Pancreas (tissue), 10 donors: ENCODE data around the gene GLRX2. TPM values are rescaled to one million over a fixed set of nuclear protein-coding genes. Genes with fewer than 3 reads are reported as not detected.

Source experiments
- ATAC-seq, 4 donors: fragments of 200-7000 bp; cut with Tn5 transposase; one replicate each; pipeline versions ENCODE4 v1.8.0 to v1.9.1; 2020; ENCODE audit warnings: mild to moderate bottlenecking in 4 of 4, moderate library complexity in 4 of 4
- DNase-seq, 6 donors: peaks; one replicate each; pipeline ENCODE4 v3.0.0-alpha.2; 2020
- FAIRE-seq: peaks from 2 replicates; lab custom pipeline; 2012; peaks lifted over from hg19 to GRCh38; lab: Jason Lieb, UNC
- H3K27ac ChIP-seq, 4 donors: fragments of 200-600 bp; sonication (generic); 1 replicate in 3 of 4; 2 replicates in 1 of 4; pipeline versions ENCODE4 v1.5.0 to v1.8.0; 2020
- H3K27me3 ChIP-seq, 4 donors: fragments of 200-600 bp; one replicate each; pipeline ENCODE4 v1.8.0; 2021
- H3K36me3 ChIP-seq, 3 donors: fragments of 200-600 bp; sonication (generic) in 1 of 3; one replicate each; pipeline versions ENCODE4 v1.5.0 to v1.8.0; 2020 to 2021
- H3K4me1 ChIP-seq, 3 donors: fragments of 200-600 bp; one replicate each; pipeline ENCODE4 v1.8.0; 2021
- H3K4me3 ChIP-seq, 4 donors: fragments of 200-600 bp; sonication (generic) in 2 of 4; one replicate each; pipeline versions ENCODE4 v1.5.0 to v1.8.0; 2020 to 2021
- H3K9me3 ChIP-seq, 4 donors: fragments of 200-600 bp; one replicate each; pipeline ENCODE4 v1.8.0; 2021
- WGBS, 2 donors: extraction: QIAGEN DNeasy Blood & Tissue Kit; methylation state at CpG; one replicate each; pipeline ENCODE4 v1.1.7; 2013; 5-methylcytosine and 5-hydroxymethylcytosine counted together
- intact Hi-C, 3 donors: fragments of 100-400 bp; cut with DNase I; formaldehyde crosslinking; loops; one replicate each; pipeline versions ENCODE4 v1.11.1 to v1.14.2; 2022
- polyA plus RNA-seq, 2 donors: library from polyadenylated mRNA; stranded (reverse); fragments of 200-250 nt; gene quantifications; one replicate each; pipeline ENCODE4 v1.2.3, GENCODE V29; 2013
- total RNA-seq, 6 donors: library from RNA; stranded (reverse); fragmentation: NEBNext Ultra II Directional in 4 of 6; extraction: Animal tissue kit (Norgen Biotek cat#: 25700) in 4 of 6; gene quantifications; one replicate each; pipeline versions ENCODE4 v1.2.1 to v1.2.4, GENCODE V29; 2021 to 2023
- TF ChIP-seq, protein P1 (sequence below), 4 donors: fragments of 200-600 bp; sonication (generic) in 3 of 4; IDR thresholded peaks; one replicate each; pipeline versions ENCODE4 v1.5.0 to v1.8.0; 2021; ENCODE audit warnings: antibody characterized with exemption in 4 of 4
- donor health status: healthy with polysubstance abuse.
- donor health status: DM: no; HTN: no; CAD: no; lungs with moderate emphysema.
- donor health status: DM: no; HTN: no; CAD: no.
- donor health status: control.
- donor health status: control.
- donor health status: Bipolar disorder and iron deficiency.
- donor health status: DM: yes; HTN: yes; CAD: no.
- donor health status: DM: no; HTN: no; CAD: no.
- donor health status: DM: no; HTN: no; CAD: no.
- donor health status: DM: yes; HTN: yes; CAD: no.

Gene GLRX2
- total and polyA plus RNA-seq, 8 donors = 4.1 to 12.9 (median 6.3) TPM

DNA sequence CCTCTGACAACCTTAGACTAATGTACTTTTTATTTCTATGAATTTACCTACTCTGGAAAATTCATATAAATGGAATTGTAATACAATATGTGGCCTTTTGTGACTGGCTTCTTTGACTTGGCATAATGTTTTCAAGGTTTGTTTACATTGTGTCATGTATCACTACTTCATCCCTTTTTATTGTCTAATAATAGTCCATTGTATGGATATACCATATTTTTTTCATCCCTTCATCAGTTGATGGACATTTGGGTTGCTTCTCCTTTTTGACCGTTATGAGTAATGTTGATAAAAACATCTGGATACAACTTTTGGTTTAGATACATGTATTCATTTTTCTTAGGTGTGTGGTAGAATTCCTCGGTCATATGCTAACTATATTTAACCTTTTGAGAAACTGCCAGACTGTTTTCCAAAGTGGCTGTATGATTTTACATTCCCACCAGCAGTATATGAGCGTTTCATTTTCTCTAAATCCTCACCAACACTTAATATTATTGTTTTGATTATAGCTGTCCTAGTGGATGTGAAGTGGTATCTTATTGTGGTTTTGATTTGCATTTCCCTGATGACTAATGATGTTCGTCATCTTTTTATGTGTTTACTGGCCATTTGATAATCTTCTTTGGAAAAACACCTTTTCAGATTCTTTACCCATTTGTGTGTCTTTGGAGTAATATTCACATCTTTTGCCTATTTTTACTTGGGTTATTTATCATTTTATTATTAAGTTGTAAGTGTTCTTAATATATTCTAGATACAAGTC lies 42.3 kb downstream of the GLRX2 start:
- no peak for ATAC-seq
- Histone ChIP-seq H3K36me3 (no peaks in the 10 kb centered on the region), H3K4me1 (peaks cover 8 to 20% (median 13%) of the 10 kb centered on the region in 3 donors), H3K27me3 (no peaks in the 10 kb centered on the region), H3K27ac (no peak overlapping the region), H3K4me3 (no peak overlapping the region), H3K9me3 (no peaks in the 10 kb centered on the region)
- no peak for DNase-seq
- TF ChIP-seq, protein P1, sequence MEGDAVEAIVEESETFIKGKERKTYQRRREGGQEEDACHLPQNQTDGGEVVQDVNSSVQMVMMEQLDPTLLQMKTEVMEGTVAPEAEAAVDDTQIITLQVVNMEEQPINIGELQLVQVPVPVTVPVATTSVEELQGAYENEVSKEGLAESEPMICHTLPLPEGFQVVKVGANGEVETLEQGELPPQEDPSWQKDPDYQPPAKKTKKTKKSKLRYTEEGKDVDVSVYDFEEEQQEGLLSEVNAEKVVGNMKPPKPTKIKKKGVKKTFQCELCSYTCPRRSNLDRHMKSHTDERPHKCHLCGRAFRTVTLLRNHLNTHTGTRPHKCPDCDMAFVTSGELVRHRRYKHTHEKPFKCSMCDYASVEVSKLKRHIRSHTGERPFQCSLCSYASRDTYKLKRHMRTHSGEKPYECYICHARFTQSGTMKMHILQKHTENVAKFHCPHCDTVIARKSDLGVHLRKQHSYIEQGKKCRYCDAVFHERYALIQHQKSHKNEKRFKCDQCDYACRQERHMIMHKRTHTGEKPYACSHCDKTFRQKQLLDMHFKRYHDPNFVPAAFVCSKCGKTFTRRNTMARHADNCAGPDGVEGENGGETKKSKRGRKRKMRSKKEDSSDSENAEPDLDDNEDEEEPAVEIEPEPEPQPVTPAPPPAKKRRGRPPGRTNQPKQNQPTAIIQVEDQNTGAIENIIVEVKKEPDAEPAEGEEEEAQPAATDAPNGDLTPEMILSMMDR (IDR thresholded peaks at IDR 0.05) = no peak
- intact Hi-C loops = no loop called here
- no peak for FAIRE-seq
- WGBS, 2 donors = 95% methylated on average over 4 of the region's 4 CpGs

- DNase-seq = no peak
Measured at GRCh38 chr1:193060938-193061337, 44.3 kb downstream of the GLRX2 start.

GRCh38 chr1:193060406-193060805 lies 44.8 kb downstream of the GLRX2 start:
- ATAC-seq (no peak), DNase-seq (no peak), FAIRE-seq (no peak)
- Histone ChIP-seq H3K27ac (peak overlapping the region; percentile 90 to 97 (median 92)), H3K4me3 (peak overlapping the region; percentile 67 to 83 (median 74)), H3K4me1 (peaks cover 8 to 30% (median 26%) of the 10 kb centered on the region in 3 donors), H3K36me3 (no peaks in the 10 kb centered on the region), H3K27me3 (no peaks in the 10 kb centered on the region), H3K9me3 (no peaks in the 10 kb centered on the region)
- intact Hi-C loops = no loop called here
- 5 to 6% methylated on average over 4 of the region's 4 CpGs for WGBS, 2 donors
- TF ChIP-seq, protein P1 (IDR thresholded peaks at IDR 0.05) = no peak

More at GRCh38 chr1:193060938-193061337, 44.3 kb downstream of the GLRX2 start:
- H3K36me3 ChIP-seq = no peaks in the 10 kb centered on the region
- ATAC-seq = no peak
- 3 to 10% methylated on average over 2 of the region's 2 CpGs for WGBS, 2 donors
- peak overlapping the region in 2 of 4 donors; percentile 67 to 81 for H3K4me3 ChIP-seq
- FAIRE-seq = no peak
- TF ChIP-seq, protein P1 (IDR thresholded peaks at IDR 0.05) = no peak
- no peaks in the 10 kb centered on the region for H3K9me3 ChIP-seq
- H3K27me3 ChIP-seq = no peaks in the 10 kb centered on the region
- peaks cover 8 to 30% (median 23%) of the 10 kb centered on the region in 3 donors for H3K4me1 ChIP-seq
- H3K27ac ChIP-seq = peak overlapping the region in 1 of 4 donors; percentile 93
- intact Hi-C loops = no loop called here

GRCh38 chr1:193060115-193060403 lies 45.2 kb downstream of the GLRX2 start:
- no peak for FAIRE-seq

More at GRCh38 chr1:193060115-193060403, 45.2 kb downstream of the GLRX2 start:
- Histone ChIP-seq H3K4me1 (peaks cover 8 to 30% (median 30%) of the 10 kb centered on the region in 3 donors), H3K4me3 (peak overlapping the region; percentile 67 to 83 (median 74)), H3K36me3 (no peaks in the 10 kb centered on the region), H3K9me3 (no peaks in the 10 kb centered on the region), H3K27me3 (no peaks in the 10 kb centered on the region), H3K27ac (peak overlapping the region; percentile 90 to 97 (median 92))
- intact Hi-C loops = no loop called here
- ATAC-seq (no peak), DNase-seq (no peak)
- 1% methylated on average over 9 of the region's 9 CpGs for WGBS, 2 donors
- TF ChIP-seq, protein P1 (IDR thresholded peaks at IDR 0.05) = no peak
